GM19467 (cell line): Measurements from ENCODE around the gene TRNT1.
A peak's percentile ranks its signal among the peaks of the same experiment; 100 is the strongest.

Source experiments
- ATAC-seq: cut with Tn5 transposase; IDR thresholded peaks from one replicate; pipeline ENCODE4 v1.9.1; 2021; ENCODE audit warnings: mild to moderate bottlenecking, moderate library complexity; ENCODE audit not compliant: unreplicated experiment

TRNT1 gene

GRCh38 chr3:3177861-3178497 is 51.2 kb downstream of the TRNT1 start:
- no peak for ATAC-seq

- ATAC-seq, result no peak
Measured at GRCh38 chr3:3178498-3179328, 52.0 kb downstream of the TRNT1 start.

GRCh38 chr3:3179407-3180094 is 52.8 kb downstream of the TRNT1 start, which contains the start of gene CRBN:
TSS of gene CRBN (minus strand) at chr3:3179691. CDS start at chr3:3179687, 4 bp downstream.
- ATAC-seq, result peak; percentile 100

- no peak for ATAC-seq
Measured at GRCh38 chr3:3180456-3180855, 53.7 kb downstream of the TRNT1 start.

- no peak for ATAC-seq
Measured at GRCh38 chr3:3184876-3185275, 58.1 kb downstream of the TRNT1 start.

- ATAC-seq, result no peak
Measured at GRCh38 chr3:3189102-3189727, 62.5 kb downstream of the TRNT1 start.

GRCh38 chr3:3189961-3190360 is 63.2 kb downstream of the TRNT1 start:
- ATAC-seq, result no peak

- ATAC-seq, result no peak
Measured at GRCh38 chr3:3191675-3192285, 65.0 kb downstream of the TRNT1 start.

GRCh38 chr3:3192286-3192675 is 65.5 kb downstream of the TRNT1 start:
- ATAC-seq, result no peak

- no peak for ATAC-seq
Measured at GRCh38 chr3:3194861-3195260, 68.1 kb downstream of the TRNT1 start.

GRCh38 chr3:3196148-3196861 is 69.6 kb downstream of the TRNT1 start:
- no peak for ATAC-seq
